ENCODE results near the gene NRIP2.
"Not testable (repeated sequence)": the region's sequence is repeated elsewhere in the genome, so short reads cannot be mapped to it uniquely, and the experiment has no call there.

NRIP2 gene

GRCh38 chr12:2877047-2877952 is 42.5 kb upstream of the NRIP2 start, which contains the start of the genes FOXM1 and RHNO1:
TSS of gene FOXM1 (minus strand) at chr12:2877174. CDS start at chr12:2874478, 2,696 bp downstream.
TSS of gene RHNO1 (plus strand) at chr12:2877223. CDS start at chr12:2885367, 8,144 bp downstream.
- no peak for TF ChIP-seq CSRNP3 (CRISPR knock-in tag; IDR thresholded peaks at IDR 0.05)
- TF ChIP-seq, protein P1, sequence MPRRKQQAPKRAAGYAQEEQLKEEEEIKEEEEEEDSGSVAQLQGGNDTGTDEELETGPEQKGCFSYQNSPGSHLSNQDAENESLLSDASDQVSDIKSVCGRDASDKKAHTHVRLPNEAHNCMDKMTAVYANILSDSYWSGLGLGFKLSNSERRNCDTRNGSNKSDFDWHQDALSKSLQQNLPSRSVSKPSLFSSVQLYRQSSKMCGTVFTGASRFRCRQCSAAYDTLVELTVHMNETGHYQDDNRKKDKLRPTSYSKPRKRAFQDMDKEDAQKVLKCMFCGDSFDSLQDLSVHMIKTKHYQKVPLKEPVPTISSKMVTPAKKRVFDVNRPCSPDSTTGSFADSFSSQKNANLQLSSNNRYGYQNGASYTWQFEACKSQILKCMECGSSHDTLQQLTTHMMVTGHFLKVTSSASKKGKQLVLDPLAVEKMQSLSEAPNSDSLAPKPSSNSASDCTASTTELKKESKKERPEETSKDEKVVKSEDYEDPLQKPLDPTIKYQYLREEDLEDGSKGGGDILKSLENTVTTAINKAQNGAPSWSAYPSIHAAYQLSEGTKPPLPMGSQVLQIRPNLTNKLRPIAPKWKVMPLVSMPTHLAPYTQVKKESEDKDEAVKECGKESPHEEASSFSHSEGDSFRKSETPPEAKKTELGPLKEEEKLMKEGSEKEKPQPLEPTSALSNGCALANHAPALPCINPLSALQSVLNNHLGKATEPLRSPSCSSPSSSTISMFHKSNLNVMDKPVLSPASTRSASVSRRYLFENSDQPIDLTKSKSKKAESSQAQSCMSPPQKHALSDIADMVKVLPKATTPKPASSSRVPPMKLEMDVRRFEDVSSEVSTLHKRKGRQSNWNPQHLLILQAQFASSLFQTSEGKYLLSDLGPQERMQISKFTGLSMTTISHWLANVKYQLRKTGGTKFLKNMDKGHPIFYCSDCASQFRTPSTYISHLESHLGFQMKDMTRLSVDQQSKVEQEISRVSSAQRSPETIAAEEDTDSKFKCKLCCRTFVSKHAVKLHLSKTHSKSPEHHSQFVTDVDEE (CRISPR knock-in tag; IDR thresholded peaks at IDR 0.05) = 0 out of 2 replicates have a peak, but pooled peaks have one; percentile 38
- no peak for TF ChIP-seq OSR1 (CRISPR knock-in tag; IDR thresholded peaks at IDR 0.05)
- no peak for TF ChIP-seq ZFP30 (CRISPR knock-in tag; IDR thresholded peaks at IDR 0.05)
- peak; percentile 93 for ATAC-seq

DNA sequence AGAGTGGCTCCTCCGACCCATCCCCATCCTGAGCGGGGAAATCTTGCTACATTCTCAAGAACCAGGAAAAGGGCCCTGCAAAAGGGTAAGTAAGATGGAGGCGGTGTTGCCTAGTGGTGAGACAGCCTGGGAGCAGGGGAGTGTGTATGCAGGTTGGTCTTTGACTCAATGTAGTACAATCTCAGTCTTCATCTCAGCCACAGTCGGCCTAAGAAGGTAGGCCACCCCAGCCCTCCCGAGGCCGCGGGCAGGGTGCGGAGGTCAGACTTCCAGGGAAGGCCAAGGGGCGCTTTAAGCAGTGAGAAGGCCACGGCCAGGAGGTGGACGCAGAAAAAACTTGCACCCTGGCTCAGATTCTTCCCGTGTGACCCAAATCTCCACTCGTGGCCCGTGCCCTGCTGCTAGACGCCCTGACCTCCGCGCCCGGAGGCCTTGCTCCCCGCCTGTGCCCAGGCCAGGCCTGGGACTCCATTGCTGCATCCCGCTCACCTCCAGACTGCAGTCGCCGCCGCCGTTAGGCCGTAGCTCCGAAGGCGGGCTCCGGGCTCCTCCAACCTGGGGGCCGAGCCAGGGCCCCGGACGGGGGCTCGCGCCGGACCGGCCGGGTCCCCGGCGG is 41.7 kb upstream of the NRIP2 start:
- no peak for TF ChIP-seq PPARA (CRISPR knock-in tag; IDR thresholded peaks at IDR 0.05; ENCODE audit: borderline replicate concordance)
- TF ChIP-seq ZFP3 (CRISPR knock-in tag; IDR thresholded peaks at IDR 0.05) = no peak
- no peak for TF ChIP-seq ZFP30 (CRISPR knock-in tag; IDR thresholded peaks at IDR 0.05)
- TF ChIP-seq RARB (CRISPR knock-in tag; IDR thresholded peaks at IDR 0.05) = no peak
- no peak for TF ChIP-seq CSDC2 (CRISPR knock-in tag; IDR thresholded peaks at IDR 0.05)
- TF ChIP-seq, protein P1 (CRISPR knock-in tag; IDR thresholded peaks at IDR 0.05) = no peak
- TF ChIP-seq GLIS3 (CRISPR knock-in tag; IDR thresholded peaks at IDR 0.05) = no peak
- no peak for TF ChIP-seq CREB5 (CRISPR knock-in tag; IDR thresholded peaks at IDR 0.05; ENCODE audit: low read depth)
- ATAC-seq = peak; percentile 83

DNA sequence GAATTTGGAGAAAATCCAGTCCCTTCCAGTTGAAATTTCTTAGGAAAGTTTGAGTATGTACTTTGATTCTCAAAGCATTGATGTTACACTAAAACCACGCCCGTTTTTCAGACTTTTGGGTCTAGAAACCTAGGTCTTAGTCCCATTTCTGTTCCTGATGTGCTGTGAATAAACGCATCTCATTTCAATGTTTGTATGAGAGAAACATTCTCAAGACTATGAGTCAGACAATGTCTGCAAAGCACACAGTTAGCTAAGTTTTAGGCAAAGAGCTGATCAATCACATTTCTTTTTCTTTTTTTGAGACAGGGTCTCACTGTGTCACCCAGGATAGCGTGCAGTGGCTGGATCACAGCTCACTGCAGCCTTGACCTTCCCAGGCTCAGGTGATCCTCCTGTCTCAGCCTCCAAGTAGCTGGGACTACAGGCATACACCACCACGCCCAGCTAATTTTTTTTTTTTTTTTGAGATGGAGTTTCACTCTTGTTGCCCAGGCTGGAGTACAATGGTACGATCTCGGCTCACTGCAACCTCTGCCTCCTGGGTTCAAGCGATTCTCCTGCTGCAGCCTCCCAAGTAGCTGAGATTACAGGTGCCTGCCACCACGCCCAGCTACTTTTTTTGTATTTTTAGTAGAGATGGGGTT is 34.3 kb upstream of the NRIP2 start:
- not testable (repeated sequence) for ATAC-seq

GRCh38 chr12:2864198-2864597 is 29.4 kb upstream of the NRIP2 start:
- no peak for ATAC-seq
- TF ChIP-seq ZFP30 (CRISPR knock-in tag; IDR thresholded peaks at IDR 0.05) = no peak
- no peak for TF ChIP-seq BACH2 (CRISPR knock-in tag; IDR thresholded peaks at IDR 0.05; ENCODE audit: borderline replicate concordance)
- TF ChIP-seq PPARA (CRISPR knock-in tag; IDR thresholded peaks at IDR 0.05; ENCODE audit: borderline replicate concordance) = no peak
- TF ChIP-seq ZNF8 (CRISPR knock-in tag; IDR thresholded peaks at IDR 0.05) = no peak
- no peak for TF ChIP-seq CSDC2 (CRISPR knock-in tag; IDR thresholded peaks at IDR 0.05)
- TF ChIP-seq SNAI2 (CRISPR knock-in tag; IDR thresholded peaks at IDR 0.05) = no peak
- no peak for TF ChIP-seq ESRRG (CRISPR knock-in tag; IDR thresholded peaks at IDR 0.05)
- TF ChIP-seq CSRNP3 (CRISPR knock-in tag; IDR thresholded peaks at IDR 0.05) = no peak
- TF ChIP-seq, protein P2, sequence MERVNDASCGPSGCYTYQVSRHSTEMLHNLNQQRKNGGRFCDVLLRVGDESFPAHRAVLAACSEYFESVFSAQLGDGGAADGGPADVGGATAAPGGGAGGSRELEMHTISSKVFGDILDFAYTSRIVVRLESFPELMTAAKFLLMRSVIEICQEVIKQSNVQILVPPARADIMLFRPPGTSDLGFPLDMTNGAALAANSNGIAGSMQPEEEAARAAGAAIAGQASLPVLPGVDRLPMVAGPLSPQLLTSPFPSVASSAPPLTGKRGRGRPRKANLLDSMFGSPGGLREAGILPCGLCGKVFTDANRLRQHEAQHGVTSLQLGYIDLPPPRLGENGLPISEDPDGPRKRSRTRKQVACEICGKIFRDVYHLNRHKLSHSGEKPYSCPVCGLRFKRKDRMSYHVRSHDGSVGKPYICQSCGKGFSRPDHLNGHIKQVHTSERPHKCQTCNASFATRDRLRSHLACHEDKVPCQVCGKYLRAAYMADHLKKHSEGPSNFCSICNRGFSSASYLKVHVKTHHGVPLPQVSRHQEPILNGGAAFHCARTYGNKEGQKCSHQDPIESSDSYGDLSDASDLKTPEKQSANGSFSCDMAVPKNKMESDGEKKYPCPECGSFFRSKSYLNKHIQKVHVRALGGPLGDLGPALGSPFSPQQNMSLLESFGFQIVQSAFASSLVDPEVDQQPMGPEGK (CRISPR knock-in tag; IDR thresholded peaks at IDR 0.05; ENCODE audit: borderline replicate concordance) = no peak
- TF ChIP-seq TOX (CRISPR knock-in tag; IDR thresholded peaks at IDR 0.05; ENCODE audit: borderline replicate concordance) = no peak
- no peak for TF ChIP-seq RARB (CRISPR knock-in tag; IDR thresholded peaks at IDR 0.05)
- TF ChIP-seq, protein P1 (CRISPR knock-in tag; IDR thresholded peaks at IDR 0.05) = no peak
- no peak for TF ChIP-seq ISL1 (CRISPR knock-in tag; IDR thresholded peaks at IDR 0.05)
